Gastroesophageal sphincter (tissue), 3 donors: Measurements from ENCODE around the gene PTDSS2.

Experiments used
- CTCF ChIP-seq, 4 experiments: fragments of 200-600 bp in 2 of 4; fragments of 450-650 bp in 2 of 4; sonication (generic) in 1 of 4; IDR thresholded peaks; one replicate each; pipeline ENCODE4 v1.5.1; 2017 to 2019; ENCODE audit warnings: antibody characterized with exemption in 4 of 4, mild to moderate bottlenecking in 2 of 4, moderate library complexity in 2 of 4
- EP300 ChIP-seq: sonication (generic); formaldehyde crosslinking; IDR thresholded peaks from one replicate; pipeline ENCODE4 v1.6.1; 2017; ENCODE audit warnings: antibody characterized with exemption, mild to moderate bottlenecking
- POLR2A ChIP-seq, 2 donors: fragments of 450-650 bp; IDR thresholded peaks; one replicate each; pipeline ENCODE4 v1.6.1; 2017; ENCODE audit warnings: antibody characterized with exemption in 2 of 2, mild to moderate bottlenecking in 2 of 2, moderate library complexity in 1 of 2

- TF ChIP-seq CTCF (IDR thresholded peaks at IDR 0.05): no peak
- no peak for TF ChIP-seq POLR2A (IDR thresholded peaks at IDR 0.05)
- TF ChIP-seq EP300: no peak
Observed at GRCh38 chr11:528815-529727, 79.0 kb downstream of the PTDSS2 start.
